Neural progenitor cell (in vitro differentiated cells): Measurements from ENCODE around the gene PCDH15. TPM values are rescaled to one million over a fixed set of nuclear protein-coding genes. Genes with fewer than 3 reads are reported as not detected.

ENCODE experiments used
- DNase-seq: peaks from one replicate; pipeline ENCODE4 v3.0.0-alpha.2; 2016; ENCODE audit warnings: low spot score
- H2AFZ ChIP-seq: fragments of 200-600 bp; sonication (generic); replicated peaks from 2 replicates; pipeline ENCODE4 v1.6.1; 2016; ENCODE audit warnings: antibody characterized with exemption
- H3F3A ChIP-seq: fragments of 200-600 bp; sonication (generic); 2 replicates; pipeline ENCODE4 v1.6.1; 2016; ENCODE audit warnings: antibody characterized with exemption, low read depth
- H3K27ac ChIP-seq: fragments of 200-600 bp; sonication (generic); 2 replicates; pipeline ENCODE4 v1.5.1; 2016; ENCODE audit warnings: mild to moderate bottlenecking
- H3K27me3 ChIP-seq: fragments of 200-600 bp; sonication (generic); 2 replicates; pipeline ENCODE4 v1.6.1; 2016; ENCODE audit warnings: mild to moderate bottlenecking, moderate library complexity
- H3K36me3 ChIP-seq: fragments of 200-600 bp; sonication (generic); 2 replicates; pipeline ENCODE4 v1.5.1; 2016
- H3K4me1 ChIP-seq: fragments of 200-600 bp; sonication (generic); 2 replicates; pipeline ENCODE4 v1.6.1; 2016; ENCODE audit warnings: mixed run types
- H3K4me2 ChIP-seq: fragments of 200-600 bp; sonication (generic); 2 replicates; pipeline ENCODE4 v1.6.1; 2016
- H3K4me3 ChIP-seq: fragments of 200-600 bp; sonication (generic); 2 replicates; pipeline ENCODE4 v1.5.1; 2016
- H3K79me2 ChIP-seq: fragments of 200-600 bp; sonication (generic); 2 replicates; pipeline ENCODE4 v1.6.1; 2016; ENCODE audit warnings: low read depth
- H3K9ac ChIP-seq: fragments of 200-600 bp; sonication (generic); 2 replicates; pipeline ENCODE4 v1.6.1; 2016
- H3K9me3 ChIP-seq: fragments of 200-600 bp; sonication (generic); 2 replicates; pipeline ENCODE4 v1.5.1; 2016; ENCODE audit warnings: low read depth
- H4K20me1 ChIP-seq: fragments of 200-600 bp; sonication (generic); 2 replicates; pipeline ENCODE4 v1.6.1; 2016; ENCODE audit warnings: low read depth
- H3K27ac Mint-ChIP-seq: 3 replicates; pipeline ENCODE4 v1.8.0; 2021; ENCODE audit warnings: mixed read lengths
- H3K27me3 Mint-ChIP-seq: 2 replicates; pipeline ENCODE4 v1.8.0; 2022; ENCODE audit warnings: low read depth, mild to moderate bottlenecking, inconsistent platforms, moderate library complexity, mixed read lengths; ENCODE audit not compliant: insufficient read depth
- H3K36me3 Mint-ChIP-seq: 3 replicates; pipeline ENCODE4 v1.8.0; 2021; ENCODE audit warnings: mixed read lengths
- H3K4me1 Mint-ChIP-seq: 3 replicates; pipeline ENCODE4 v1.8.0; 2021; ENCODE audit warnings: mixed read lengths
- H3K4me3 Mint-ChIP-seq: 3 replicates; pipeline ENCODE4 v1.8.0; 2021; ENCODE audit warnings: mild to moderate bottlenecking, moderate library complexity, mixed read lengths
- H3K9me3 Mint-ChIP-seq: 3 replicates; pipeline ENCODE4 v1.8.0; 2020; ENCODE audit warnings: mixed read lengths
- EZH2 ChIP-seq: fragments of 200-600 bp; sonication (generic); IDR thresholded peaks from 2 replicates; pipeline ENCODE4 v1.6.1; 2017; ENCODE audit warnings: antibody characterized with exemption, mild to moderate bottlenecking, moderate library complexity
- EZH2phosphoT487 ChIP-seq: fragments of 200-600 bp; sonication (generic); IDR thresholded peaks from 2 replicates; pipeline ENCODE4 v1.6.1; 2017; ENCODE audit warnings: antibody characterized with exemption
- total RNA-seq: library from RNA; depleted of rRNA; stranded (reverse); fragments of >200 nt; gene quantifications from 2 replicates; pipeline ENCODE4 v1.2.3, GENCODE V29; 2015; ENCODE audit warnings: low replicate concordance
- TF ChIP-seq, protein P1 (sequence below): fragments of 200-600 bp; sonication (generic); IDR thresholded peaks from 2 replicates; pipeline ENCODE4 v1.5.1; 2017; ENCODE audit warnings: antibody characterized with exemption, mild to moderate bottlenecking

Gene PCDH15
- total RNA-seq, 1 donor from 2014 or later: 0.17 TPM

- Histone ChIP-seq H3F3A (no peaks in the 10 kb centered on the region), H3K36me3 (no peaks in the 10 kb centered on the region), H3K27me3 (no peaks in the 10 kb centered on the region), H3K4me3 (no peak overlapping the region), H3K9ac (no peak overlapping the region), H3K4me2 (no peak overlapping the region), H4K20me1 (no peaks in the 10 kb centered on the region), H2AFZ (no peak overlapping the region), H3K27ac (no peak overlapping the region), H3K4me1 (no peaks in the 10 kb centered on the region), H3K79me2 (no peaks in the 10 kb centered on the region), H3K9me3 (no peaks in the 10 kb centered on the region)
- Mint-ChIP-seq H3K27ac (no peak overlapping the region), H3K36me3 (no peaks in the 10 kb centered on the region), H3K27me3 (no peaks in the 10 kb centered on the region), H3K9me3 (no peaks in the 10 kb centered on the region), H3K4me3 (no peak overlapping the region), H3K4me1 (no peaks in the 10 kb centered on the region)
- DNase-seq: no peak
- no peak for TF ChIP-seq EZH2
- TF ChIP-seq, protein P1, sequence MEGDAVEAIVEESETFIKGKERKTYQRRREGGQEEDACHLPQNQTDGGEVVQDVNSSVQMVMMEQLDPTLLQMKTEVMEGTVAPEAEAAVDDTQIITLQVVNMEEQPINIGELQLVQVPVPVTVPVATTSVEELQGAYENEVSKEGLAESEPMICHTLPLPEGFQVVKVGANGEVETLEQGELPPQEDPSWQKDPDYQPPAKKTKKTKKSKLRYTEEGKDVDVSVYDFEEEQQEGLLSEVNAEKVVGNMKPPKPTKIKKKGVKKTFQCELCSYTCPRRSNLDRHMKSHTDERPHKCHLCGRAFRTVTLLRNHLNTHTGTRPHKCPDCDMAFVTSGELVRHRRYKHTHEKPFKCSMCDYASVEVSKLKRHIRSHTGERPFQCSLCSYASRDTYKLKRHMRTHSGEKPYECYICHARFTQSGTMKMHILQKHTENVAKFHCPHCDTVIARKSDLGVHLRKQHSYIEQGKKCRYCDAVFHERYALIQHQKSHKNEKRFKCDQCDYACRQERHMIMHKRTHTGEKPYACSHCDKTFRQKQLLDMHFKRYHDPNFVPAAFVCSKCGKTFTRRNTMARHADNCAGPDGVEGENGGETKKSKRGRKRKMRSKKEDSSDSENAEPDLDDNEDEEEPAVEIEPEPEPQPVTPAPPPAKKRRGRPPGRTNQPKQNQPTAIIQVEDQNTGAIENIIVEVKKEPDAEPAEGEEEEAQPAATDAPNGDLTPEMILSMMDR: no peak
- TF ChIP-seq EZH2phosphoT487: no peak
Observed at GRCh38 chr10:54815583-54815982, 14.6 kb upstream of the PCDH15 start.

- no peaks in the 10 kb centered on the region for H3K27me3 ChIP-seq
- TF ChIP-seq, protein P1: no peak
- no peak for TF ChIP-seq EZH2
- H3K9me3 ChIP-seq: no peaks in the 10 kb centered on the region
- H3K4me2 ChIP-seq: no peak overlapping the region
- H3K36me3 ChIP-seq: no peaks in the 10 kb centered on the region
- H3K27ac ChIP-seq: no peak overlapping the region
- no peak for DNase-seq
- Mint-ChIP-seq H3K9me3 (peaks cover 2% of the 10 kb centered on the region), H3K4me3 (no peak overlapping the region), H3K4me1 (peaks cover 2% of the 10 kb centered on the region), H3K27me3 (no peaks in the 10 kb centered on the region), H3K36me3 (peaks cover 3% of the 10 kb centered on the region), H3K27ac (no peak overlapping the region)
- H3K4me1 ChIP-seq: no peaks in the 10 kb centered on the region
- H3K9ac ChIP-seq: no peak overlapping the region
- no peaks in the 10 kb centered on the region for H3F3A ChIP-seq
- H2AFZ ChIP-seq: no peak overlapping the region
- no peaks in the 10 kb centered on the region for H4K20me1 ChIP-seq
- H3K4me3 ChIP-seq: no peak overlapping the region
- no peaks in the 10 kb centered on the region for H3K79me2 ChIP-seq
Observed at GRCh38 chr10:54808186-54808935, 7.3 kb upstream of the PCDH15 start.

- H3K36me3 ChIP-seq: no peaks in the 10 kb centered on the region
- no peak overlapping the region for H3K4me3 Mint-ChIP-seq
- DNase-seq: no peak
Observed at GRCh38 chr10:54799506-54799905, 1.5 kb downstream of the PCDH15 start.

More at GRCh38 chr10:54799506-54799905, 1.5 kb downstream of the PCDH15 start:
- H3K27ac ChIP-seq: no peak overlapping the region
- H3K36me3 Mint-ChIP-seq: peaks cover 3% of the 10 kb centered on the region
- H3K4me3 ChIP-seq: no peak overlapping the region
- peaks cover 2% of the 10 kb centered on the region for H3K9me3 Mint-ChIP-seq
- no peak overlapping the region for H3K9ac ChIP-seq
- no peaks in the 10 kb centered on the region for H4K20me1 ChIP-seq
- no peak overlapping the region for H3K27ac Mint-ChIP-seq
- no peaks in the 10 kb centered on the region for H3K27me3 ChIP-seq
- H3F3A ChIP-seq: no peaks in the 10 kb centered on the region
- no peak overlapping the region for H2AFZ ChIP-seq
- H3K4me1 Mint-ChIP-seq: peaks cover 27% of the 10 kb centered on the region
- H3K27me3 Mint-ChIP-seq: no peaks in the 10 kb centered on the region
- H3K4me2 ChIP-seq: no peak overlapping the region
- H3K79me2 ChIP-seq: no peaks in the 10 kb centered on the region
- TF ChIP-seq, protein P1: no peak
- TF ChIP-seq EZH2phosphoT487 (no peak), EZH2 (no peak)
- H3K4me1 ChIP-seq: peaks cover 16% of the 10 kb centered on the region
- H3K9me3 ChIP-seq: no peaks in the 10 kb centered on the region
